ENCODE data around the gene FBXO9. TPM values are rescaled to one million over a fixed set of nuclear protein-coding genes. Genes with fewer than 3 reads are reported as not detected.
A peak's percentile ranks its signal among the peaks of the same experiment; 100 is the strongest.

FBXO9 gene
- total and polyA plus RNA-seq, 12 donors = 42.7 to 396 (median 145) TPM

GRCh38 chr6:53038596-53038995, 26.6 kb upstream of the FBXO9 start:
- Histone ChIP-seq H3K4me3 (no peak overlapping the region), H3K27ac (no peak overlapping the region), H3K9me3 (replicated peaks in 1 of 3) (no peaks in the 10 kb centered on the region), H3K4me1 (replicated peaks in 1 of 2) (peaks cover 34 to 57% of the 10 kb centered on the region in 2 donors), H3K27me3 (no peaks in the 10 kb centered on the region), H3K36me3 (replicated peaks in 1 of 2) (peaks cover 0 to 46% of the 10 kb centered on the region in 2 donors)
- DNase-seq = no peak
- no peak for TF ChIP-seq CTCF (IDR thresholded peaks at IDR 0.05)
- TF ChIP-seq POLR2A (IDR thresholded peaks at IDR 0.05) = no peak
- intact Hi-C loops (cut with DNase I) = no loop called here

DNA sequence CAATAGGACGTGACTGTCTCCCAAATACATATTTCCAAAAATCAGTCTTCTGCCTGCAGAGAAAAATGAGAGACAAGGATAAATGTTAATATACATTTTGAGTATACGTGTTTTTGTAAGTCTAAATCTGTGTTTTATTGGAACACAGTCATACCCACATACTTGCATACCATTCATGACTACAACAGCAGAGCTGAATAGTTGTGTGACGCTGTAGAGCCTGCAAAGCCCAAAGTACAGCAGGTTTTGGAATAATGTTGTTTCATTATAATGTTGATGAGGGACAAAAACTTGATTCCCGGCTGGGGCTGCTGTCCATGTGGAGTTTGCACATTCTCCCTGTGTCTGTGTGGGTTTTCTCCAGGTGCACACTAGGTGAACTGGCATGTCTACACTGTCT, 23.8 kb upstream of the FBXO9 start:
- Histone ChIP-seq H3K4me3 (no peak overlapping the region), H3K27ac (peak overlapping the region in 3 of 5 donors; percentile 58 to 80 (median 79)), H3K36me3 (replicated peaks in 1 of 2) (peaks cover 0 to 38% of the 10 kb centered on the region in 2 donors), H3K27me3 (no peaks in the 10 kb centered on the region), H3K4me1 (replicated peaks in 1 of 2) (peaks cover 21 to 40% of the 10 kb centered on the region in 2 donors), H3K9me3 (replicated peaks in 1 of 3) (no peaks in the 10 kb centered on the region)
- no peak for DNase-seq
- 83 to 92% (median 90%) methylated on average over 4 of the region's 4 CpGs for WGBS, 4 donors
- no peak for TF ChIP-seq CTCF (IDR thresholded peaks at IDR 0.05)
- no peak for TF ChIP-seq POLR2A (IDR thresholded peaks at IDR 0.05)
- intact Hi-C loops (cut with DNase I) = no loop called here

GRCh38 chr6:53042112-53042511, 23.1 kb upstream of the FBXO9 start:
- no peak overlapping the region for H3K4me3 ChIP-seq
- DNase-seq = no peak
- no peaks in the 10 kb centered on the region for H3K9me3 ChIP-seq (replicated peaks in 1 of 3)
- H3K36me3 ChIP-seq (replicated peaks in 1 of 2) = peaks cover 0 to 38% of the 10 kb centered on the region in 2 donors
- H3K27ac ChIP-seq = peak overlapping the region; percentile 31 to 80 (median 58)
- peaks cover 20 to 39% of the 10 kb centered on the region in 2 donors for H3K4me1 ChIP-seq (replicated peaks in 1 of 2)
- TF ChIP-seq CTCF (IDR thresholded peaks at IDR 0.05) (no peak), POLR2A (IDR thresholded peaks at IDR 0.05) (no peak)
- WGBS, 4 donors = 23 to 39% (median 31%) methylated on average over 4 of the region's 4 CpGs
- intact Hi-C loops (cut with DNase I) = no loop called here
- no peaks in the 10 kb centered on the region for H3K27me3 ChIP-seq

DNA sequence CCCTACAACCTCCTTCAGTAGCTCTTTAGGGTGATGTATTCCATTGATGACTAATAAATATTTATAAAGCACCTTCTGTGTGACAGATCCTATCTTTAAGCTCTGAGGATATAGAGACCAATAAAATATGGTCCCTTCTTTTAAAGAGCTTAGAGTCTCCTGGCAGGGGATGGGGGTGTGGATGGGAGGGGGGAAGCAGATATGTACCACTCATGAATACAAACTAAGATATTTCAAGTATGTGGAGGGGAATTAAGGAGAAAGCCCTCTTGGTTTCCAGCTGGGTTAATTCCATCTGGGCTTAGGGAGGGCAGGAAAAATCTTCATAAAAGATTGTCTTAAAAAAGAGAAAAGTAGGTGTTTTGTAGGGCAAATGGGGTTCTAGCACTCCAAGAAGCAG, 21.6 kb upstream of the FBXO9 start:
- DNase-seq = no peak
- TF ChIP-seq CTCF (IDR thresholded peaks at IDR 0.05) (no peak), POLR2A (IDR thresholded peaks at IDR 0.05) (no peak)
- intact Hi-C loops (cut with DNase I) = no loop called here
- Histone ChIP-seq H3K27ac (peak overlapping the region; percentile 15 to 79 (median 58)), H3K4me3 (no peak overlapping the region), H3K4me1 (replicated peaks in 1 of 2) (peaks cover 22 to 37% of the 10 kb centered on the region in 2 donors), H3K9me3 (replicated peaks in 1 of 3) (no peaks in the 10 kb centered on the region), H3K36me3 (replicated peaks in 1 of 2) (peaks cover 0 to 26% of the 10 kb centered on the region in 2 donors), H3K27me3 (no peaks in the 10 kb centered on the region)
